Testis (tissue), 3 donors: ENCODE results near the gene LRP1B. TPM values are rescaled to one million over a fixed set of nuclear protein-coding genes. Genes with fewer than 3 reads are reported as not detected.
"Not testable (repeated sequence)": the region's sequence is repeated elsewhere in the genome, so short reads cannot be mapped to it uniquely, and the experiment has no call there.

Source experiments
- DNase-seq: peaks from one replicate; pipeline ENCODE4 v3.0.0-alpha.2; 2019
- H3K27ac ChIP-seq, 2 donors: fragments of 200-600 bp; sonication (generic); one replicate each; pipeline ENCODE4 v1.5.1; 2019
- H3K27me3 ChIP-seq: fragments of 200-600 bp; sonication (generic); one replicate; pipeline ENCODE4 v1.5.1; 2019
- H3K36me3 ChIP-seq: fragments of 200-600 bp; sonication (generic); one replicate; pipeline ENCODE4 v1.5.1; 2017; ENCODE audit warnings: low read depth; ENCODE audit errors: missing control alignments
- H3K4me1 ChIP-seq: fragments of 200-600 bp; sonication (generic); one replicate; pipeline ENCODE4 v1.5.1; 2019
- H3K4me3 ChIP-seq, 2 donors: fragments of 200-600 bp; sonication (generic); one replicate each; pipeline ENCODE4 v1.5.1; 2017 to 2019
- H3K9me3 ChIP-seq: fragments of 200-600 bp; sonication (generic); one replicate; pipeline ENCODE4 v1.5.1; 2017
- POLR2A ChIP-seq: fragments of 450-650 bp; IDR thresholded peaks from one replicate; pipeline ENCODE4 v1.6.1; 2017; ENCODE audit warnings: antibody characterized with exemption, mild to moderate bottlenecking, moderate library complexity
- WGBS, 2 donors: methylation state at CpG; one replicate each; pipeline ENCODE4 v1.1.5; 2018; 5-methylcytosine and 5-hydroxymethylcytosine counted together
- intact Hi-C: fragments of 100-400 bp; cut with DNase I; formaldehyde crosslinking; loops from one replicate; pipeline ENCODE4 v1.15.1; 2023; ENCODE audit warnings: low total_unique reads
- polyA plus RNA-seq: library from polyadenylated mRNA; stranded (reverse); fragments of 350-450 nt; fragmentation: Illumina TruSeq; extraction: RNeasy Lipid Tissue Mini Kit (QIAGEN cat#74804); gene quantifications from one replicate; pipeline ENCODE4 v1.2.3, GENCODE V29; 2014; ENCODE audit warnings: low read depth, low replicate concordance; ENCODE audit not compliant: insufficient read depth
- total RNA-seq, 2 donors: library from RNA; depleted of rRNA; stranded (reverse); fragments of >200 nt; gene quantifications; one replicate each; pipeline ENCODE4 v1.2.3, GENCODE V29; 2016
- TF ChIP-seq, protein P1 (sequence below), 3 experiments: fragments of 450-650 bp in 2 of 3; fragments of 200-600 bp in 1 of 3; sonication (generic) in 1 of 3; IDR thresholded peaks; one replicate each; pipeline ENCODE4 v1.5.1; 2016 to 2019; ENCODE audit warnings: antibody characterized with exemption in 3 of 3, mild to moderate bottlenecking in 2 of 3, moderate library complexity in 1 of 3

The LRP1B gene
- total and polyA plus RNA-seq, 3 donors from 2014 or later = 0.79 to 1.9 (median 0.84) TPM

GRCh38 chr2:142100139-142100873 lies 30.5 kb downstream of the LRP1B start:
- 86 to 87% methylated on average over 4 of the region's 4 CpGs for WGBS, 2 donors
- TF ChIP-seq POLR2A = no peak
- Histone ChIP-seq H3K27ac (no peak overlapping the region), H3K27me3 (no peaks in the 10 kb centered on the region), H3K36me3 (no peaks in the 10 kb centered on the region), H3K4me3 (no peak overlapping the region), H3K4me1 (no peaks in the 10 kb centered on the region), H3K9me3 (no peaks in the 10 kb centered on the region)
- no peak for DNase-seq
- intact Hi-C loops = no loop called here

DNA sequence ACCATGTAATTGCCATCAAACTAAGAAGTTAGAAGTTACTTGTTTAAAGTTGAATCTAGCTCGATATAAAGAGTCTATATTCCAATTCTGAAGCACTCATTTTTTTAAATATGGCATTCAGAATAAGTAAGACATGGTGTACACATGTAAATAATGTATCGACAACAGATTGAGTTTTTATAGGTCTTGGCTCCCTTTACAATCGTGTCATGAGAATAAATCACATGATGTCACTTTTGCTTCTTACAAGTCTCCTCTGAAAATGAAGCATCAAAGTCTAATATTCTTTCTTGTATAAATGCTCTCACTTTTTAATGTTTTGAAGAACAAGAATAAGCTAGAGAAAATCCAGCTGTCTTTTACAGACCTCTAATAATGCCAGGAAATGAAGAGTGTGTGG lies 33.1 kb downstream of the LRP1B start:
- no peaks in the 10 kb centered on the region for H3K9me3 ChIP-seq
- H3K27ac ChIP-seq = no peak overlapping the region
- no peaks in the 10 kb centered on the region for H3K36me3 ChIP-seq
- no peaks in the 10 kb centered on the region for H3K4me1 ChIP-seq
- no peak for DNase-seq
- TF ChIP-seq POLR2A = no peak
- TF ChIP-seq, protein P1, sequence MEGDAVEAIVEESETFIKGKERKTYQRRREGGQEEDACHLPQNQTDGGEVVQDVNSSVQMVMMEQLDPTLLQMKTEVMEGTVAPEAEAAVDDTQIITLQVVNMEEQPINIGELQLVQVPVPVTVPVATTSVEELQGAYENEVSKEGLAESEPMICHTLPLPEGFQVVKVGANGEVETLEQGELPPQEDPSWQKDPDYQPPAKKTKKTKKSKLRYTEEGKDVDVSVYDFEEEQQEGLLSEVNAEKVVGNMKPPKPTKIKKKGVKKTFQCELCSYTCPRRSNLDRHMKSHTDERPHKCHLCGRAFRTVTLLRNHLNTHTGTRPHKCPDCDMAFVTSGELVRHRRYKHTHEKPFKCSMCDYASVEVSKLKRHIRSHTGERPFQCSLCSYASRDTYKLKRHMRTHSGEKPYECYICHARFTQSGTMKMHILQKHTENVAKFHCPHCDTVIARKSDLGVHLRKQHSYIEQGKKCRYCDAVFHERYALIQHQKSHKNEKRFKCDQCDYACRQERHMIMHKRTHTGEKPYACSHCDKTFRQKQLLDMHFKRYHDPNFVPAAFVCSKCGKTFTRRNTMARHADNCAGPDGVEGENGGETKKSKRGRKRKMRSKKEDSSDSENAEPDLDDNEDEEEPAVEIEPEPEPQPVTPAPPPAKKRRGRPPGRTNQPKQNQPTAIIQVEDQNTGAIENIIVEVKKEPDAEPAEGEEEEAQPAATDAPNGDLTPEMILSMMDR (IDR thresholded peaks at IDR 0.05) = no peak
- H3K27me3 ChIP-seq = no peaks in the 10 kb centered on the region
- WGBS, 2 donors = 83 to 86% methylated on average over 3 of the region's 3 CpGs
- no peak overlapping the region for H3K4me3 ChIP-seq
- intact Hi-C loops = no loop called here

DNA sequence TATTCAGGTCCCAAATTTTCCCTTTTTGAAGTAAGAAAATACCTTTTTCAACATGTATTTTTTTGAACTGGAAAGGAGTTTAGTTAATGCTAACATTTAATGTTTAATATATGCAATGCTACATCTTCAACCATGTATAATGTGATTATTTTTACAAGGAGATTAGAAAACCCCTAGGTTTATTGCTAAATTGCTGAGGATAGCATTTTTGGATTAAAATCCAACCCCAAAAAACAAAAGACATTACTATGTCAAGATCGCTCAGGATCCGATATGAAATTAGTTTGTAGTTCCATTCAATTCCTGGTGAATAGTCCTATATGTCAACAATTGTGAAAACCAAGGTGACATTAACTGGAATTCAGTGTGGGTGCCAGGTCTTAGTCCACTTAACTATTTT lies 35.2 kb downstream of the LRP1B start:
- TF ChIP-seq POLR2A = no peak
- TF ChIP-seq, protein P1 (IDR thresholded peaks at IDR 0.05) = no peak
- H3K27ac ChIP-seq = no peak overlapping the region
- H3K27me3 ChIP-seq = no peaks in the 10 kb centered on the region
- WGBS, 2 donors = 95 to 97% methylated on average over 2 of the region's 2 CpGs
- no peaks in the 10 kb centered on the region for H3K9me3 ChIP-seq
- DNase-seq = no peak
- intact Hi-C loops = no loop called here
- H3K36me3 ChIP-seq = no peaks in the 10 kb centered on the region
- no peaks in the 10 kb centered on the region for H3K4me1 ChIP-seq
- H3K4me3 ChIP-seq = no peak overlapping the region

GRCh38 chr2:142094233-142094632 lies 36.6 kb downstream of the LRP1B start:
- intact Hi-C loops = no loop called here
- TF ChIP-seq, protein P1 (IDR thresholded peaks at IDR 0.05) = no peak
- TF ChIP-seq POLR2A = no peak
- no peak overlapping the region for H3K4me3 ChIP-seq
- DNase-seq = no peak
- no peak overlapping the region for H3K27ac ChIP-seq
- H3K9me3 ChIP-seq = no peaks in the 10 kb centered on the region
- no peaks in the 10 kb centered on the region for H3K36me3 ChIP-seq
- H3K4me1 ChIP-seq = no peaks in the 10 kb centered on the region
- no peaks in the 10 kb centered on the region for H3K27me3 ChIP-seq
- 85 to 87% methylated on average over 2 of the region's 2 CpGs for WGBS, 2 donors

DNA sequence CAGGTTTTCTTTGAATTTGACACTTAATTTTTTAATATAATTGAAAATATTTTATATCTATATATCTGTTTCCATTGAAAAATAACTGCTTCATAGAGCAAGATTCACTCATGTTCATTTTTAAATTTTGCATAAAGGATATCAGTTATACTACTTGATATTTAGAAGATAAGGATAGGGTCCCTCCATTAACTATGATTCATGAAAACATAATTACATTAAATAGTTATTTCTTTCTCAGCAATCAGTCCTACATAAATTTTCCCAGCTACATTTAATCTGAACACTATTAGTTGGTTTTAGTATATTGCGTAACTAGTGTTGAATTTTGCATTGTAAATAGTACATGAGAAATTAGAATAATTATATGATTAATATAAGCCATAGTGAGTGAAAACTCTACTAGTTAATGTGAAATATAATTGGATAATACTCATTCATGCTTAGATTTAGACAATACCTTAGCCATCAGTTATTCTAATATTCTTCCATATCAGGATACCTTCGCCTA lies 42.7 kb downstream of the LRP1B start:
- no peaks in the 10 kb centered on the region for H3K4me1 ChIP-seq
- H3K36me3 ChIP-seq = no peaks in the 10 kb centered on the region
- WGBS, 2 donors = 94 to 98% methylated on average over 2 of the region's 2 CpGs
- H3K27me3 ChIP-seq = no peaks in the 10 kb centered on the region
- H3K4me3 ChIP-seq = no peak overlapping the region
- TF ChIP-seq POLR2A = no peak
- TF ChIP-seq, protein P1 (IDR thresholded peaks at IDR 0.05) = no peak
- intact Hi-C loops = no loop called here
- no peak for DNase-seq
- H3K27ac ChIP-seq = no peak overlapping the region
- no peaks in the 10 kb centered on the region for H3K9me3 ChIP-seq

DNA sequence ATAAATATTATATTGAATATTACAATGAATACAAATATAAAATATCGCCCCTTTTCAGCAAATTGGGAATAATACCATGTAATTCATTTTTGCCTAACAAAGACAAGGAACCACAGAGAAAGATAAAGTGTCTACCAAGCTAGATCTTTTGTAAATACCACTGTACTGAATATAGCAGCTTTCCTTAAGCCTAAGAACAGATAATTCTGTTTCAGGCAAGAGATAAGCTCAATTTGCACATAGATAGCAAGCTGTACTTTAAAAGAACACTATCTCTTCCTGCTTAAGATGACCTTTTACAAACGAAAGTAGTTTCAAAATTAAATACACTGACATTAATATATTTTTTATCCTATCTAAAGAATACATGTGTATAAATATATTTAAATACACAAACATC lies 43.2 kb downstream of the LRP1B start:
- H3K27me3 ChIP-seq, H3K9me3 ChIP-seq, H3K4me1 ChIP-seq, H3K4me3 ChIP-seq, DNase-seq, H3K36me3 ChIP-seq, intact Hi-C loops, H3K27ac ChIP-seq: not testable (repeated sequence)
- WGBS, 2 donors = 58 to 62% methylated on average over 2 of the region's 2 CpGs
